OCI-LY3 (cell line): Measurements from ENCODE around the gene TSPAN16.

Source experiments
- EZH2phosphoT487 ChIP-seq: fragments of 200-600 bp; shearing (Covaris generic); IDR thresholded peaks from 2 replicates; pipeline ENCODE4 v1.6.1; 2018; ENCODE audit warnings: antibody characterized with exemption, mixed run types, low read depth
- TF ChIP-seq, protein P1 (sequence below): fragments of 200-600, 300-600 bp; sonication (generic); IDR thresholded peaks from 2 replicates; pipeline ENCODE4 v1.5.1; 2014; ENCODE audit warnings: antibody characterized with exemption, low read length, low read depth

DNA sequence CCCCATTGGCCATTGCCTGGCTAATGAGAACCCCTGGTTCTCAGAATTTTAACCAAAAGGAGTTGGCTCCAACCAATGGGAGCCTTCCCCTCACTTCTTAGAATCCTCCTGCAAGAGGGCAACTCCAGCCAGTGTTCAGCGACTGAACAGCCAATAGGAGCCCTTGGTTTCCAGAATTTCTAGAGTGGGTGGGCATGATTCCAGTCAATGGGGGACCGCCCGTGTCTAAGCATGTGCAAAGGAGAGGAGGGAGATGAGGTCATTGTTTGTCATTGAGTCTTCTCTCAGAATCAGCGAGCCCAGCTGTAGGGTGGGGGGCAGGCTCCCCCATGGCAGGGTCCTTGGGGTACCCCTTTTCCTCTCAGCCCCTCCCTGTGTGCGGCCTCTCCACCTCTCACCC, 69.0 kb downstream of the TSPAN16 start:
- TF ChIP-seq, protein P1, sequence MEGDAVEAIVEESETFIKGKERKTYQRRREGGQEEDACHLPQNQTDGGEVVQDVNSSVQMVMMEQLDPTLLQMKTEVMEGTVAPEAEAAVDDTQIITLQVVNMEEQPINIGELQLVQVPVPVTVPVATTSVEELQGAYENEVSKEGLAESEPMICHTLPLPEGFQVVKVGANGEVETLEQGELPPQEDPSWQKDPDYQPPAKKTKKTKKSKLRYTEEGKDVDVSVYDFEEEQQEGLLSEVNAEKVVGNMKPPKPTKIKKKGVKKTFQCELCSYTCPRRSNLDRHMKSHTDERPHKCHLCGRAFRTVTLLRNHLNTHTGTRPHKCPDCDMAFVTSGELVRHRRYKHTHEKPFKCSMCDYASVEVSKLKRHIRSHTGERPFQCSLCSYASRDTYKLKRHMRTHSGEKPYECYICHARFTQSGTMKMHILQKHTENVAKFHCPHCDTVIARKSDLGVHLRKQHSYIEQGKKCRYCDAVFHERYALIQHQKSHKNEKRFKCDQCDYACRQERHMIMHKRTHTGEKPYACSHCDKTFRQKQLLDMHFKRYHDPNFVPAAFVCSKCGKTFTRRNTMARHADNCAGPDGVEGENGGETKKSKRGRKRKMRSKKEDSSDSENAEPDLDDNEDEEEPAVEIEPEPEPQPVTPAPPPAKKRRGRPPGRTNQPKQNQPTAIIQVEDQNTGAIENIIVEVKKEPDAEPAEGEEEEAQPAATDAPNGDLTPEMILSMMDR, result no peak
- TF ChIP-seq EZH2phosphoT487, result no peak
